Left ventricle myocardium superior (tissue), 1 donor: Measurements from ENCODE around the gene SPP1. TPM values are rescaled to one million over a fixed set of nuclear protein-coding genes. Genes with fewer than 3 reads are reported as not detected.
"Not testable (repeated sequence)": the region's sequence is repeated elsewhere in the genome, so short reads cannot be mapped to it uniquely, and the experiment has no call there.

Source experiments
- ATAC-seq: fragments of 200-7000 bp; cut with Tn5 transposase; one replicate; pipeline ENCODE4 v1.9.1; 2020; ENCODE audit warnings: mild to moderate bottlenecking, moderate library complexity
- DNase-seq: peaks from one replicate; pipeline ENCODE4 v3.0.0-alpha.2; 2020
- intact Hi-C: fragments of 100-400 bp; cut with micrococcal nuclease; formaldehyde crosslinking; loops from one replicate; pipeline ENCODE4 v1.11.0; 2022
- total RNA-seq: library from RNA; stranded (reverse); fragmentation: NEBNext Ultra II Directional; extraction: Animal tissue kit (Norgen Biotek cat#: 25700); gene quantifications from one replicate; pipeline ENCODE4 v1.2.1, GENCODE V29; 2021
- donor health status: DM: no; HTN: yes; CAD: no; lungs with severe emphysema.

The SPP1 gene
- total RNA-seq, 1 donor from 2014 or later: 2.7 TPM

DNA sequence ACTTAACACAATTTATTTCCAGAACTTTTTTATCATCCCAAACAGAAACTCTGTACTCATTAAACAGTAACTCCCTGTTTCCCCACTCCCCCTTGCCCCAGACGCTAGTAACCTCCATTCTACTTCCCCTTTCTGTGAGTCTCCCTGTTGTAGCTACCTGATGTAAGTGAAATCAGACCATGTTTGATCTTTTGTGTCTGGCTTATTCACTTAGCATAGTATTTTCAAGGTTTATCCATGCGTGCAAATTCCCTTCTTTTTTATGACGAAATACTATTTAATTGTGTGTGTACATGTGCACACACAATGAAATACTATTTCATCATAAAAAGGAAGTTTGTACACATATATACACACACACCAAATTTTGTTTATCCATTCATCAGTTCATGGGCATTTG, 37.1 kb downstream of the SPP1 start:
- ATAC-seq (no peak), DNase-seq (no peak)
- intact Hi-C loops: no loop called here

DNA sequence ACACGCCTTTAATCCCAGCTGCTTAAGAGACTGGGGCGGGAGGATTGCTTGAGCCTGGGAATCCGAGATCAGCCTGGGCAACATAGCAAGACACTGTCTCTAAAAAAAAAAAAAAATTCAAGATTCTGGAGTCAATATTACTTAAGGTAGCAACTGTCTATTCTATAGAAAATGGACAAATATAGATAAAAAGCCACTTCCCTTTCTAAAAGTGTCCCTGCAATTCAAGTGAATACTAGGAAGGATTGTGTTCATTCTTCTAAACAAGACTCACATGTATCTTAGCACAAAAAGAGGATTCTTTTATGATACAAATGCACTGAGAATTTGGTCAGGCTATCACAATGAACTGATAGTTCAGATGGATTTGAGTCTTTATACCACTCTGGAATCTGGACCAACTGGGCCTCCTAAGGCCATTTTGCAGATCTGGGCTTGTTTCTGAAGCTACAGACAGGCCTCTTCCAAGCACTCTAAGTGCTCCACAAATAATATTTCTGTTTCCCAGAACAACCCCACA, 38.9 kb downstream of the SPP1 start:
- DNase-seq (no peak), ATAC-seq (no peak)
- intact Hi-C loops: no loop called here

DNA sequence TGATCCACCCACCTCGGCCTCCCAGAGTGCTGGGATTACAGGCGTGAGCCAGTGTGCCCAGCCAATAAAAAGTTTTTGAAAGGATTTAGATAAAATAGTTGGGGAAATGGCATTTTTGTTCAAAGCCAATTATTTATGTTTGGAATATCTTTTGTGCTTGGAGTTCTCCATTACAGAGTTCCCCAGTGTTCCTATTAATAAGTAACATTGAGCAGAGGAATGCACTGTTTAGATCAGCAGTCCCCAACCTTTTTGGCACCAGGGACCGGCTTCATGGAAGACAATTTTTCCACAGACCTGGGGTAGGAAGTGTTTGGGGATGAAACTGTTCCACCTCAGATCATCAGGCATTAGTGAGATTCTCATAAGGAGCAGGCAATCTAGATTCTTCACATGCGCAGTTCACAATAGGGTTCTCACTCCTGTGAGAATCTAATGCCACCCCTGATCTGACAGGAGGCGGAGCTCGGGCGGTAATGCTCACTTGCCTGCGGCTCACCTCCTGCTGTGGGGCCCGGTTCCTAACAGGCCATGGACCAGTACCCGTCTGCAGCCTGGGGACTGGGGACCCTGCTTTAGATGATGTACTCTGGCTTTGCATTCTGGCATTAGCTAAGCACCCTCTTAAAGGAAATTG, 40.3 kb downstream of the SPP1 start:
- ATAC-seq (no peak), DNase-seq (no peak)
- intact Hi-C loops: no loop called here

DNA sequence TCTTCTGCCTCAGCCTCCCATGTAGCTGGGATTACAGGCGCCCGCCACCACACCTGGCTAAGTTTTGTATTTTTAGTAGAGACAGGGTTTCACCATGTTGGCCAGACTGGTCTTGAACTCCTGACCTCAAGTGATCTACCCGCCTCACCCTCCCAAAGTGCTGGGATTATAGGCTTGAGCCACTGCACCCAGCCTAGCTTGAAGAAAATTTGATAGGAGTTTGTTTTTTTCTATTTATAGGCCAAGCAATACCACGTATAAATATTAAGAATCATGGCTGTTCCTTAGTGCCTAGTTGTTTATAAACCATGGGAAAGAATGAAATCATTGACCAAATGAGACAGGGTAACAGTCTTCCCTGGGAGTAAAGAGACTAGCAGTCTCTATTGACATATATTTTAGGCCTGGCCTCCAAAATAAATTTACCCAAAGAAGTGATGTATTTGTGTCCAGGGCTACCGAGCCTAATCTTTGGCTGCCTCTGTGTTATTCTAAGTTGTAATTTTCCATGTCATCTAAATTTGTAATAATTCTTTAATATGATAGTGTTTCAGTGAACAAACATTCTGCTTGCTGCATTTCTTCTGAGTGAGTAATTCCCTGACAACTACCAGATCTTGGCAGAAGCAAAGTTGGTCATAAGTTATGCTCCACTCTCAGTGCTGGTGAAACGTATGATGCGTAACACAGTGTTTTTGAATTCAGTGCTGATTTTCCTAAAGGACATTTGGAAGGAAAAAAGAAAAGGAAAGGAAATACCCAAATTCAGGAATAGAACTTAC, 42.2 kb downstream of the SPP1 start:
- intact Hi-C loops: no loop called here
- DNase-seq: no peak
- peak; percentile 94 for ATAC-seq

DNA sequence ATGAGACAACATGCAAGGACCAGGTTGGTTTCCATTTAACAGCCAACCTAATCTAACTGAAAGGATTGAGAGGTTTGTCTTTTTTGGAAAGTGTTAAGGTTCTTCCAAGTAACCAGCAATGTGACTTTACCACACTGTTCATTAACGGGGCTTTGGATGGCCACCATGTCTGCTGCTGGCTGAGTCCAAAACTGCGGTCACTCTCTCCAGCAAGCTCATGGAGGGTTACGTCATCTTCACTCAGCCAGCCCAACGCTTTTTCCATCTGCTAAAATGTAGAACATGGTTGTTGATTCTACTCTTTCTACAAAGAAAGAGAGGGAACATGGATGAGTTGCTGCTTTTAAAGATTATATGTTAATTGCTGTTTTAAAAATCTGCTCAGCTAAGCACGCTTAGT, 43.0 kb downstream of the SPP1 start:
- DNase-seq: peak; percentile 39
- peak; percentile 79 for ATAC-seq
- intact Hi-C loops: no loop called here

DNA sequence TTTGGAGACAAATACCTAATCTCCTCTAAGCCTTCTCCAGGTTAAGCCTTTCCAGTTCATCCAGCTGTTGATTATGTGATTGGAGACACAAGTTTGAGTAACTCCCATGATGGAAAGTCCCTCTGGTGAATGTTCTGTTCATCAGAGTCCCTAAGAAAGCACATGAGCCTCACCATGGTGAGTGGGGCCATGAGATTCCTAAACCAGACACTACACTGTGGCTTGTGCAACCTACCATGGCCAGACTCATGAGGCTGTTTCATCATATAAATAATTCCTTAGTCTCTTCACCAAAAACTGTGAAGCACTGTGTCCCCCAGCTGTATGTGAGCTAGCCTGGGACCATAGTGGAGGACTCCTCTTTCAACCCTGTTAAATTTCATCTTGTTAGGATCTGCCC, 46.3 kb downstream of the SPP1 start:
- DNase-seq (no peak), ATAC-seq (no peak)
- intact Hi-C loops: no loop called here

DNA sequence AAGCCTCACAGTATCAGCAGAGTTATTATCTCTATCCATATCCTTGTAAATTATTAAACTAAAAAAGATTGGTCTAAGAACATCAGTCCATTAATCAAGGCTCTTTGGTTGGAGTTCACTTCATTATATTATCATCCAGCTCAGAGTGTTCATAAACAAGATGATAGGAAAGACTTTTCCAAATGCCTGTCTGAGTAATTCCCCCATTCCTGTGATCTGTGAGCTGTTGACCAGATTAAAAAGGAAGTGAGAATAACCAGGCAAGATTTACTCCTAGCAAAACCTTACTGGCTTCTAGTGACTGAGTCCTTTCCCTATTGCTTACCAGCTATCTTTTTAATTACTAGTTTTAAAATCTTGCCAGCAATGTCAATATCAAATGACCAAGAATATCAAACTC, 46.8 kb downstream of the SPP1 start:
- intact Hi-C loops: no loop called here
- DNase-seq: no peak

DNA sequence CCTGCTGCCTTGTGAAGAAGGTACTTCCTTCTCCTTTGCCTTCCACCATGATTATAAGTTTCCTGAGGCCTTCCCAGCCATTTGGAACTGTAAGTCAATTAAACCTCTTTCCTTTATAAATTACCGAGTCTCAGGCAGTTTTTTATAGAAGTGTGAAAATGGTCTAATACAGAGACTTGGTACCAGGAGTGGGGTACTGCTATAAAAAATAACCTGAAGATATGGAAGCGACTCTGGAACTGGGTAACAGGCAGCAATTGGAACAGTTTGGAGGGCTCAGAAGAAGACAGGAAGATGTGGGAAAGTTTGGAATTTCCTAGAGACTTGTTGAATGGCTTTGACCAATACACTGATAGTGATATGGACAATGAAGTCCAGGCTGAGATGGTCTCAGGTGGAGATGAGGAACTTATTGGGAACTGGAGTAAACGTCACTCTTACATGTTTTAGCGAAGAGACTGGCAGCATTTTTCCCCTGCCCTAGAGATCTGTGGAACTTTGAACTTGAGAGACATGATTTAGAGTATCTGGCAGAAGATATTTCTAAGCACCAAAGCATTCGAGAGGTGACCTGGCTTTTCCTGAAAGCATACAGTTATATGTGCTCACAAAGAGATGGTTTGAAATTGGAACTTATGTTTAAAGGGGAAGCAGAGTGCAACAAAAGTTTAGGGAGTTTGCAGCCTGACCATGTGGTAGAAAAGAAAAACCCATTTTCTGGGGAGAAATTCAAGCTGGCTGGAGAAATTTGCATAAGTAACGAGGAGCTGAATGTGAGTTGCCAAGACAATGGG, 50.6 kb downstream of the SPP1 start:
- DNase-seq, ATAC-seq, intact Hi-C loops: not testable (repeated sequence)

More for the DNA sequence above, 46.8 kb downstream of the SPP1 start:
- ATAC-seq: no peak

DNA sequence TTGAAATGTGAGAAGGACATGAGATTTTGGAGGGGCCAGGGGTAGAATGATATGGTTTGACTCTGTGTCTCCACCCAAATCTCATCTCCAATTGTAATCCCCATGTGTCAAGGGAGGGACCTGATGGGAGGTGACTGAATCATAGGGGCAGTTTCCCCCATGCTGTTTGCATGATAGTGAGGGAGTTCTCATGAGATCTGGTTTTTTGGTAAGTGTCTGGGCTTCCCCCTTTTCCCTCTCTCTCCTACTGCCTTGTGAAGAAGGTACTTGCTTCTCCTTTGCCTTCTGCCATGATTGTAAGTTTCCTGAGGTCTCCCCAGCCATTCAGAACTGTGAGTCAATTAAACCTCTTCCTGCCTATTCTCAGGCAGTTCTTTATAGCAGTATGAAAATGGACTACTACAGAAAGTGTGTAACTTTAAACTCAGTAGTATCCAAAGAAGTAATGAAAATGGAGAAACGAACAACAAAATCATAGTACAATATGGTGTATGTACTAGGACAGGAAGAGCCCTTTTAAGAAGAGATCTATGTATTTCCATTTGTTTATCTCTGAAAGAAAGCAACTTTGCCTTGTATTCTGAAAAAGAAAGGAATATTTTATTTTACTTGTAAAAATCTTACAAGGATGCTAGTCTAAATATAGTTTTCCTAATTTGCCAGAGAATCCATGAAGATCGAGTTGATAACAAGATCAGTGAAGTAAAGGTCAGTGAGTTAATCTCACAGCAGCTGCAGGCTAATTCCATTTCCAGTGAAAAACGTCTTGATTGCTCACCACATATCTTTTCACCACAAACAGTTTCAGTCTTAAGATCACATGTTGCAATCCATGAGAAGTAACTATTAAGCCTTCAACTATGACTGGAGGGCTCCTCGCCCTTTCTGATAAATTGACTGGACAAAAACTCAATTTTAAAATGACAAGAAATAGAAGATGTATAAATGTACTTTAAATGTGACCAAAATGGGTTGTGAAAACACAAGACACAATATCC, 52.4 kb downstream of the SPP1 start:
- no peak for DNase-seq
- peak; percentile 43 for ATAC-seq
- intact Hi-C loops: no loop called here

DNA sequence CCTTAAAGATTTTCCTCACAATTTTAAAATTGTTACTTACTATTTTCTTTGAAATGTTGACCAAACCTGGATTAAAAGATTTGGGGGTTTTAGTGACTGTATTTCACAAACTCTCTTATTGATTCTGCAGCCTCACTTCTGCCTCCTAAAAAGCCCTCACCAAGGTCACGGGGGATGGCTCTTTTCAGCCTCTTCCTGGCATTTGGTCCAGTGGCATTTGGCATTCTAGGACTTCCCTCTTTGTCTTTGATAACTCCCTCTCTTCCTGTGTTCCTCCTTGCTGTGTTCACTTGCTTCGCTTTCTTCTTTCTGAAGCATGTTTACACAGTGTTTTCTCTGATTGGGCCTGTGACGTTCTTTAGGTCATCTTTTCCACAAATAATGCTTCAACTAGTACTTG, 53.4 kb downstream of the SPP1 start:
- no peak for ATAC-seq
- intact Hi-C loops: no loop called here
- DNase-seq: no peak

DNA sequence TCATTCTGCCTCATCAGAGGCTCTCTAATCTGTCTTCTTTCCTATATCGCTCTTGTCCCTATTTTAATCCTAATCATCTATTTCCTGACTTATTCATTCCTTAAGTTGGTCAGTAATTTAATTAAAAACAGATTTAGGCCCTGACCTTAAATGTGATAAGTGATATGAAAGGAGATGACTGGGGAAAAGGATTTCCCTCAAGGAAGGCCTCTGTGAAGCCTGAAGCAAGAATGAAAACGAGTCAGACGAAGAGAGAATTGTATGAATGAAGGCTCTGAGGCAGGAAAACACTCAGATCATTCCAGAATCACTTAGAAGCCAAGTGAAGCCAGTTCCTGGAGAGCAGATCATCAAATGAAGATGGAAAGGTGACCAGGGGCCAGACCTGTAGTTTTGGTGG, 54.0 kb downstream of the SPP1 start:
- DNase-seq: no peak
- intact Hi-C loops: no loop called here

DNA sequence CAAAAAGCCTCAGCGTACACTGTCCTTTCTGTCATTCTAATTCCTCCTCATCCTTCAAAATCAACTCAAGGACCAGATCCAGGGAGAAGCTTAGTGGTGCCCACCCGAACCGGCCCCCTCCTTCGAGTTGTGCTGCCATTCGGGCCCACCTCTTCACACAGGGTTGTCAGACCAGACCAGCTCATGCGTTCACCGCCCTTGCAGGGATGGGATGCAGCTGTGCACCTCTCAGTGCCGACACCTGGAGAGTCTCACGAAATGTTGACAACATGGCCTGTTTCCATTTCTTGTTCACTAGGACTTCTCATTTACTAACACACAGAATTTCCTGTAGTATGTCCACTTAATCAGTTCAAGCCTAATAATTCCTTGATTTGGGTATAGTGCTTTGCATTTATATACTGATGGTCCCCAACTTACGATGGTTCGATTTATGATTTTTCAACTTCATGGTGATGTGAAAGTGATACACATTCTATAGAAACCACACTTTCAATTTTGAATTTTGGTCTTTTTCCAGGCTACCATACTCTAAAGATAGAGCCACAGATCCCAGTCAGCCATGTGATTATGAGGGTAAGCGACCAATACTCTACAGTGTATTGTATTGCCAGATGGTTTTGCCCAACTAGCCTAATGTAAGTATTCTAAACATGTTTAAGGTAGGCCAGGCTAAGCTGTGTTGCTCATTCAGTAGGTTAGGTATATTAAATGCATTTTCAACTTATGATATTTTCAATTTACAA, 55.2 kb downstream of the SPP1 start:
- no peak for ATAC-seq
- DNase-seq: no peak
- intact Hi-C loops: loop anchor here (10.0 kb wide), 1 partner anchor 184 kb away; no protein-coding TSS in a partner anchor

More for the DNA sequence above, 54.0 kb downstream of the SPP1 start:
- ATAC-seq: no peak

Other genes starting within 250 kb of the SPP1 start
- not detected for gene IBSP, start 176.2 kb upstream of the SPP1 start, total RNA-seq
- not detected for gene MEPE, start 142.7 kb upstream of the SPP1 start, total RNA-seq
- gene PKD2, start 31.9 kb downstream of the SPP1 start, total RNA-seq: 13.3 TPM
- 0.97 TPM for gene ABCG2, start 182.9 kb downstream of the SPP1 start, total RNA-seq